Tibial nerve (tissue), 4 donors: ENCODE data around the gene BRPF3. TPM values are rescaled to one million over a fixed set of nuclear protein-coding genes. Genes with fewer than 3 reads are reported as not detected.

Experiments
- DNase-seq, 2 donors: peaks; one replicate each; pipeline ENCODE4 v3.0.0-alpha.2; 2019; ENCODE audit warnings: low spot score in 2 of 2
- H3K27ac ChIP-seq, 4 donors: fragments of 200-600 bp; sonication (generic) in 3 of 4; one replicate each; pipeline ENCODE4 v1.5.1; 2017 to 2019; ENCODE audit warnings: mild to moderate bottlenecking in 1 of 4
- H3K27me3 ChIP-seq, 2 donors: fragments of 200-600 bp; sonication (generic) in 1 of 2; one replicate each; pipeline versions ENCODE4 v1.5.1 to v1.6.0; 2017 to 2019
- H3K36me3 ChIP-seq, 3 donors: fragments of 200-600 bp; sonication (generic); one replicate each; pipeline ENCODE4 v1.5.1; 2018 to 2019
- H3K4me1 ChIP-seq, 4 donors: fragments of 200-600 bp; sonication (generic) in 3 of 4; one replicate each; pipeline ENCODE4 v1.5.1; 2017 to 2019
- H3K4me3 ChIP-seq, 4 donors: fragments of 200-600 bp; sonication (generic) in 3 of 4; one replicate each; pipeline ENCODE4 v1.5.1; 2017 to 2019; ENCODE audit warnings: mild to moderate bottlenecking in 1 of 4, moderate library complexity in 1 of 4
- H3K9me3 ChIP-seq, 4 donors: fragments of 200-600 bp; sonication (generic) in 3 of 4; one replicate each; pipeline ENCODE4 v1.5.1; 2017 to 2019
- EP300 ChIP-seq, 2 donors: sonication (generic); formaldehyde crosslinking; IDR thresholded peaks; one replicate each; pipeline ENCODE4 v1.6.1; 2017; ENCODE audit warnings: antibody characterized with exemption in 2 of 2, mild to moderate bottlenecking in 1 of 2
- POLR2A ChIP-seq, 2 donors: fragments of 450-650 bp; IDR thresholded peaks; one replicate each; pipeline ENCODE4 v1.6.1; 2017; ENCODE audit warnings: antibody characterized with exemption in 2 of 2, mild to moderate bottlenecking in 2 of 2, moderate library complexity in 2 of 2
- WGBS, 2 donors: methylation state at CpG; one replicate each; pipeline ENCODE4 v1.1.5; 2018; 5-methylcytosine and 5-hydroxymethylcytosine counted together
- total RNA-seq, 4 donors: library from RNA; depleted of rRNA; stranded (reverse); fragments of >200 nt; gene quantifications; one replicate each; pipeline ENCODE4 v1.1.0, GENCODE V29; 2016
- TF ChIP-seq, protein P1 (sequence below), 5 experiments: fragments of 200-600 bp in 3 of 5; fragments of 450-650 bp in 2 of 5; sonication (generic) in 3 of 5; IDR thresholded peaks; one replicate each; pipeline ENCODE4 v1.5.1; 2016 to 2019; ENCODE audit warnings: antibody characterized with exemption in 5 of 5, mild to moderate bottlenecking in 3 of 5, moderate library complexity in 2 of 5

Gene BRPF3
- total RNA-seq, 4 donors from 2014 or later: 18.4 to 32.7 (median 23.9) TPM

DNA sequence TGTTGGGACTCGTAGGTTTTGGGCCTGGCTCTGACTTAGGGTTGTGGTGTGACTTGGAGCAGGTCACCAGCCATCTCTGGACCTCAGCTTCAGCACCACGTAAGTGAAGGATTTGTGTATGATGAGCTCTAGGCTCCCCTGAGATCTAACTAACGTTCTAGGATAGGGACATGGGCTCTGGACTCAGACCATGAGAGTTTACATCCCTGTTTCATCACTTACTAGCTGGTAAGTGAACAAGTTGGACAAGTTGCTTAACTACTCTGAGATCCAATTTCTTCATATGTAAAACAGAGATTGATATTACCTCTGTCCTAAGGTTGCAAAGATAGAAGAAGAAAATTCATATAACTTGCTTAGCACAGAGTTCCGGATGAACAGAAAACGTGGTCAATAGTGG is 53.0 kb downstream of the BRPF3 start:
- Histone ChIP-seq H3K36me3 (no peaks in the 10 kb centered on the region), H3K27me3 (no peaks in the 10 kb centered on the region), H3K4me1 (peaks cover 0 to 36% (median 2%) of the 10 kb centered on the region in 4 donors), H3K27ac (peak overlapping the region in 1 of 4 donors; percentile 74), H3K4me3 (no peak overlapping the region), H3K9me3 (no peaks in the 10 kb centered on the region)
- no peak for DNase-seq
- 68 to 71% methylated on average over 5 of the region's 5 CpGs for WGBS, 2 donors
- TF ChIP-seq POLR2A (IDR thresholded peaks at IDR 0.05) (no peak), EP300 (IDR thresholded peaks at IDR 0.05) (no peak)
- TF ChIP-seq, protein P1, sequence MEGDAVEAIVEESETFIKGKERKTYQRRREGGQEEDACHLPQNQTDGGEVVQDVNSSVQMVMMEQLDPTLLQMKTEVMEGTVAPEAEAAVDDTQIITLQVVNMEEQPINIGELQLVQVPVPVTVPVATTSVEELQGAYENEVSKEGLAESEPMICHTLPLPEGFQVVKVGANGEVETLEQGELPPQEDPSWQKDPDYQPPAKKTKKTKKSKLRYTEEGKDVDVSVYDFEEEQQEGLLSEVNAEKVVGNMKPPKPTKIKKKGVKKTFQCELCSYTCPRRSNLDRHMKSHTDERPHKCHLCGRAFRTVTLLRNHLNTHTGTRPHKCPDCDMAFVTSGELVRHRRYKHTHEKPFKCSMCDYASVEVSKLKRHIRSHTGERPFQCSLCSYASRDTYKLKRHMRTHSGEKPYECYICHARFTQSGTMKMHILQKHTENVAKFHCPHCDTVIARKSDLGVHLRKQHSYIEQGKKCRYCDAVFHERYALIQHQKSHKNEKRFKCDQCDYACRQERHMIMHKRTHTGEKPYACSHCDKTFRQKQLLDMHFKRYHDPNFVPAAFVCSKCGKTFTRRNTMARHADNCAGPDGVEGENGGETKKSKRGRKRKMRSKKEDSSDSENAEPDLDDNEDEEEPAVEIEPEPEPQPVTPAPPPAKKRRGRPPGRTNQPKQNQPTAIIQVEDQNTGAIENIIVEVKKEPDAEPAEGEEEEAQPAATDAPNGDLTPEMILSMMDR (IDR thresholded peaks at IDR 0.05): no peak

DNA sequence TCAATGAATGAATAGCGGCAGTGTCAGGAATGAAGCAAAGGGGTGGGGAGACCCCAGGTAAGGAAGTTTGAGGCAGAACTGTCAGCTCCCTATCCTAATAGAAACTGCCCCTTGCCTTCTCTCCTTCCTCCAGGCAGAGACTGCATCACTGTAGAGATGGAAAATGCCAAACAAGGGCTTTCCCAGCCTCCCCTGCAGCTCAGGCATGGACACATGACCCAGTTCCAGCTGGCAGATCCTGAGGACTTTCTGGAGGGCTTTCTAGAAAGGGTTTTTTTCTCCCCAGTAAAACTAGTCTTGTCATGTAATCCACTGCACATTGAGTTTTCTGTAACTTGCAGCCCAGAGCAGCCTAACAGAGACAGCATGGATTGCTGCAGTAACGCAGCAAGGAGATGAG is 55.5 kb downstream of the BRPF3 start:
- Histone ChIP-seq H3K36me3 (peaks cover 0 to 3% (median 2%) of the 10 kb centered on the region in 3 donors), H3K9me3 (peaks cover 0 to under 1% (median 0%) of the 10 kb centered on the region in 4 donors), H3K4me3 (no peak overlapping the region), H3K27me3 (no peaks in the 10 kb centered on the region), H3K4me1 (peaks cover 0 to 23% (median 2%) of the 10 kb centered on the region in 4 donors), H3K27ac (no peak overlapping the region)
- no peak for DNase-seq
- 90 to 95% methylated on average over 2 of the region's 2 CpGs for WGBS, 2 donors
- TF ChIP-seq POLR2A (IDR thresholded peaks at IDR 0.05): no peak
- TF ChIP-seq, protein P1 (IDR thresholded peaks at IDR 0.05): no peak
- TF ChIP-seq EP300 (IDR thresholded peaks at IDR 0.05): no peak

DNA sequence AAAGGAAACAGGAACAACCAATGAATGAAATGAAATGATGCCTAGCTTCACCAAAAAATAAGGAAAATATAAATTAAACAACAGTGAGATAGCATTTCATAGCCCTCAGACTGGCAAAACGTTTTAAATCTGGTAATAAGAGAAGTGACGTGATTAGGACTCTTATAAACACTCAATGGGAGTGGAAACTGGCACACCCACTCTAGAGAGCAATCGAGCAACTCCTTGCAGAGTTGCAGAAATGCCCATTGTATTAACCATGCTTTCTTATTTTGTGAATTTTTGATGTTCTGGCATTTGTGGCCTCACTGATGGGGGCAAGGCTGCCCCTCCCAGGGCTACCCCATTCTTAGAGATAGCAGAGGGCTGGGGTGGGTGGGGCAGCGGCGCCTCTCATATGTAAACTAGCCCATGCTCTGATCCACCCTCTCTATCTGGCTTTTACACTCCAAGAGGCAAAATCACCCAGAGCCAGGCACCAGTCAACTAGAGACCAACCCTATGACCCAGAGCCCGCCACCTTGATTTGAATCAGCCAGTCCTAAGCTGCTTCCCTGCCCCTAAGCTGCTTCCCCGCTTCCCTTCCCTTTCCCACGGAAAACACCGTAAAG is 67.0 kb downstream of the BRPF3 start:
- Histone ChIP-seq H3K36me3 (no peaks in the 10 kb centered on the region), H3K27ac (no peak overlapping the region), H3K27me3 (no peaks in the 10 kb centered on the region), H3K4me1 (peaks cover 0 to 2% (median 0%) of the 10 kb centered on the region in 4 donors), H3K4me3 (no peak overlapping the region), H3K9me3 (peaks cover 0 to 19% (median 0%) of the 10 kb centered on the region in 4 donors)
- WGBS, 2 donors: 79 to 85% methylated on average over 9 of the region's 9 CpGs
- no peak for DNase-seq
- TF ChIP-seq, protein P1 (IDR thresholded peaks at IDR 0.05): no peak

DNA sequence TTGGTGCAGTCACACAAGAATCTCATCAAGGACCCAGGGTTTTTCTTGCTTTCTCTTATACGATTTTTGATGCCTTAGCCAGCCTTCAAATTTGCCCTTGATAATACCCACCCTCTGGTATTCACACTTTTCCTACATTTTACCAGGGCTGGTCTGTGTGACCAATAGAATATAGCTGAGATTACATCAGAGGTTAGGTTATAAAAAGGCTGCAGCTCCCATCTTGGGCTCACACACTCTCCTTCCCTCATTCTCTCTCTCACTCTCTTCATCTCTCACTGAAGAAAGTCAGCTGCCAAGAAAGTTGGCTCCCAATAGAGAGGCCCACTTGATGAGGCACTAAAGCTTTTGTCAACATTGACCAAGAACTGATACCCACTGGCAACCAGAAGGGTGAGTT is 69.2 kb downstream of the BRPF3 start:
- no peak for TF ChIP-seq EP300 (IDR thresholded peaks at IDR 0.05)
- TF ChIP-seq POLR2A (IDR thresholded peaks at IDR 0.05): no peak
- TF ChIP-seq, protein P1 (IDR thresholded peaks at IDR 0.05): no peak
- Histone ChIP-seq H3K4me3 (no peak overlapping the region), H3K4me1 (peaks cover 0 to 7% (median 0%) of the 10 kb centered on the region in 4 donors), H3K27ac (no peak overlapping the region), H3K27me3 (peaks cover 0 to 8% of the 10 kb centered on the region in 2 donors), H3K36me3 (no peaks in the 10 kb centered on the region), H3K9me3 (peaks cover 0 to 19% (median 0%) of the 10 kb centered on the region in 4 donors)
- no peak for DNase-seq
- 81 to 85% methylated on average over 1 of the region's 1 CpG for WGBS, 2 donors

DNA sequence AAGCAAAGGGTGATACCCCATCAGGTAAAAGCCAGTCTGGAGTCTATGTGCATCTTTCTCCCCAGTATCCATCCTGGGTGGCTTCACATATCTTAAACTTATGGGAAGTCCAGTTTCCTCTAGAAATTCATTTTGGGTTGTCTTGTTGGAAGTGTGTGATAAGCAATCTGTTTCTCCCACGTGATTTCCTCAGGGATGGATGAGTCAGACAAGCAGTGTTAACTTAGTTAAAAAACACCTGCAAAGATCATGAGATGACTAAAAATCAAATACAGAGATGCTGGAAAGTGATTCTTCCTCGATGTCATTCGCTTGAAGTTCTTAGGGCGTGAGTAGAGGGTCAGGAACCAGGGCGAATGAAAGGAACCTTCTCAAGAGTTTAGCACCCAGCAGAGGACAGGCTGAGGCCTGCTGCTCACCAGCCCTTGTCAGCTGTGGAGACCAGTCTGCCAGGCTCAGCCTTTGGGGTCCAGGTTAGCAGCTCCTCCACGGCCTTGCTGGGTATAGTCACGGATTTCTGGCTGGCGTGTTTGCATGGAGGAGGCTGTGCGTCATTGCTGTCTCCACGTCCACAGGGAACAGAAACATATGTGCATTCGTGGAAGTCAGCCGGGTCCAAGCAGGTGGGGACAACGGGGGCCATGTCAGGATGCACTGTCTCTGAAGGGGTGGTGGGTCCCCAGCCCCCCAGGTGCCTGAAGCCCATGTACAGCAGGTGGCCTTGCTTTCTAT is 70.5 kb downstream of the BRPF3 start:
- peaks cover 0 to 10% of the 10 kb centered on the region in 2 donors for H3K27me3 ChIP-seq
- peaks cover 0 to 7% (median 0%) of the 10 kb centered on the region in 4 donors for H3K4me1 ChIP-seq
- H3K36me3 ChIP-seq: no peaks in the 10 kb centered on the region
- no peak overlapping the region for H3K4me3 ChIP-seq
- TF ChIP-seq, protein P1 (IDR thresholded peaks at IDR 0.05): no peak
- TF ChIP-seq POLR2A (IDR thresholded peaks at IDR 0.05) (no peak), EP300 (IDR thresholded peaks at IDR 0.05) (no peak)
- WGBS, 2 donors: 83 to 88% methylated on average over 12 to 13 of the region's 13 CpGs
- H3K9me3 ChIP-seq: peaks cover 0 to 19% (median 0%) of the 10 kb centered on the region in 4 donors
- DNase-seq: no peak
- H3K27ac ChIP-seq: no peak overlapping the region
